ENCODE results near the gene GNG12. TPM values are rescaled to one million over a fixed set of nuclear protein-coding genes. Genes with fewer than 3 reads are reported as not detected.

GNG12 gene
- total RNA-seq, 1 donor = 455 TPM

DNA sequence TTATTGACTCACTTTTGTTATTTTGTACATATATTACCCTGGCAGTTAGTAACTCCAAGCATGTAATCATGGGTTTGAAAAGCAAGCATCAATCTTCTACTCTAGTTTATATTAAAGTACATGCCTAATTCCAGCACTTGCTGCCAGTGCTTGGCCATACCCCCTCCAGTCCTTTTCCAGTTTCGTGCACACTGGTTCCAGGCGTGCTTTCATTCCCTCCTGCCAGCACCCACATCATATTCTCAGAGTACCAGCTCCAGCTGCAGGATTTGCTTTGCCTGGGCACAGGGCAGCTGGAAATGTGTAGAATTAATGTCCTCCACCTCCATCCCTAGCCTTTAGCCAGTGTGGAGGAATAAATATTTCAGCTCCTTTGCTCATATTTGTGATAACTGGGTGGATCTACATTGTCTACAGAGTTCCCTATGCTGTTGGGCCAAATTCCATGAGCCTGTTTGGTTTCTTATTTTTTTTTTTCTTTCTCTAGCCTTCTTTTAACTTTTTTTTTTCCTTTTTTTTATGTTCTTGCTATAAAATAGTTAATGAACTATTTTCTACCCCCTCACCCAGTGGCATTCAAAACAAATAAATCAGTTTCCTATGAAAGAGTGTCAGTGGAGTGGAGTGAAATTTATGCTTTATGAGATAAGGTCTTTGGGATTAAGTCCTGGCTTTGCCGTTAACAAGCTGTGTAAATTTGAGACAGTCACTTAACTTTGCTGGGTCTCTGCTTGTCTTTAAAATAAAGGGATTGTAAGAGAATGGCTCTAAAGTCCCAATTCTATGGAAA is 2.6 kb upstream of the GNG12 start:
- DNase-seq (ENCODE audit: low read depth) = no peak

DNA sequence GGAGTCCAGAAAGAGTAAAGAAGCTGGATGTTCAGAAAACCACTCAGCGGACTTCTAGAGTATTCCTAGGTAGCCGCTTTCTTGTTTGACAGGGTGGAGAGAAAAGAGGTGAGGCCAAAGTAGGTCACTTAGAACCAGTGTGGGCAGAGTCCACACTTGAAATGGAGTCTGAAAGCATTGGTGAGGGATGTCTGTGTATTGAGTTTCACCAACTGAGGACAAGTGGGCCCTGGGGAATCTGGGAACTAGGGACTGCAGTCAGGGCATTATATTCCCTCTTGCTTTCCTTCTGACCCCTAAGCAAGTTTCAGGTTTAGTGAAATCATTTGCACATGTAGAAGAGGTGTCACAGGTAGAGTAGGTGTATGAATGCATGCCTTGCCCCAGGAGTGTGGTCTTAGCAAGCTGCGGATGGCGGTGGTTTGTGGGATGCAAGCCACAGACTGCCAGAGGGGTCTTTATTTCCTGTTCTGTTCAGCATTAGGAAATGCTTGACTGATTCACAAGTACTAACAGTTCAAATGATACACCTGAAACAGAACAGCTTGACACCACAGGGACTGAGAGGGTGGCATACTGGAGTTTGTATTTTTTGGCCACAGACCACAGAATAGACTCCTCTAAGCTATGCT is 1.1 kb upstream of the GNG12 start:
- H3K4me3 ChIP-seq (ENCODE audit: low read depth, low read length) = no peak overlapping the region
- TF ChIP-seq, protein P1, sequence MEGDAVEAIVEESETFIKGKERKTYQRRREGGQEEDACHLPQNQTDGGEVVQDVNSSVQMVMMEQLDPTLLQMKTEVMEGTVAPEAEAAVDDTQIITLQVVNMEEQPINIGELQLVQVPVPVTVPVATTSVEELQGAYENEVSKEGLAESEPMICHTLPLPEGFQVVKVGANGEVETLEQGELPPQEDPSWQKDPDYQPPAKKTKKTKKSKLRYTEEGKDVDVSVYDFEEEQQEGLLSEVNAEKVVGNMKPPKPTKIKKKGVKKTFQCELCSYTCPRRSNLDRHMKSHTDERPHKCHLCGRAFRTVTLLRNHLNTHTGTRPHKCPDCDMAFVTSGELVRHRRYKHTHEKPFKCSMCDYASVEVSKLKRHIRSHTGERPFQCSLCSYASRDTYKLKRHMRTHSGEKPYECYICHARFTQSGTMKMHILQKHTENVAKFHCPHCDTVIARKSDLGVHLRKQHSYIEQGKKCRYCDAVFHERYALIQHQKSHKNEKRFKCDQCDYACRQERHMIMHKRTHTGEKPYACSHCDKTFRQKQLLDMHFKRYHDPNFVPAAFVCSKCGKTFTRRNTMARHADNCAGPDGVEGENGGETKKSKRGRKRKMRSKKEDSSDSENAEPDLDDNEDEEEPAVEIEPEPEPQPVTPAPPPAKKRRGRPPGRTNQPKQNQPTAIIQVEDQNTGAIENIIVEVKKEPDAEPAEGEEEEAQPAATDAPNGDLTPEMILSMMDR (IDR thresholded peaks at IDR 0.05; ENCODE audit: insufficient read depth, low read length) = no peak
- DNase-seq (ENCODE audit: low read depth) = no peak

More for the DNA sequence above, 2.6 kb upstream of the GNG12 start:
- no peak overlapping the region for H3K4me3 ChIP-seq (ENCODE audit: low read depth, low read length)
- TF ChIP-seq, protein P1 (IDR thresholded peaks at IDR 0.05; ENCODE audit: insufficient read depth, low read length) = no peak

DNA sequence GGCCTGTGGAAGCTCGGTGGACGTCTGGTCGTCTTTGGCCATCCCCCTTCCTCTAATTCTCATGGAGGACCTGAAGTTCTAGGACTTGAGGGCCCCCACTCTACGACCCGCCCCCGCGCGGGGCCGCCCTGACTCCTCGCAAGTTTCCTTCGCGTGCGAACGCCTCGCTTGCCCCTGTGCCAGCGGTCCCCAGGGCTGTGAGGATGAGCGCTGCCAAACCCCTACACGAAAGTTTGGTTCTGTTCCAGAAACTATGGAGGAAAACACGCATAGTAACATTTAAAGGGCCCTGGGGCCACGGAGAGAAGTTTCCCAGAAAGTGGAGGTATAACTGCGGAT is 304 bp upstream of the GNG12 start:
- DNase-seq (ENCODE audit: low read depth) = peak; percentile 86
- peak overlapping the region; percentile 92 for H3K4me3 ChIP-seq (ENCODE audit: low read depth, low read length)
- TF ChIP-seq, protein P1 (IDR thresholded peaks at IDR 0.05; ENCODE audit: insufficient read depth, low read length) = no peak

DNA sequence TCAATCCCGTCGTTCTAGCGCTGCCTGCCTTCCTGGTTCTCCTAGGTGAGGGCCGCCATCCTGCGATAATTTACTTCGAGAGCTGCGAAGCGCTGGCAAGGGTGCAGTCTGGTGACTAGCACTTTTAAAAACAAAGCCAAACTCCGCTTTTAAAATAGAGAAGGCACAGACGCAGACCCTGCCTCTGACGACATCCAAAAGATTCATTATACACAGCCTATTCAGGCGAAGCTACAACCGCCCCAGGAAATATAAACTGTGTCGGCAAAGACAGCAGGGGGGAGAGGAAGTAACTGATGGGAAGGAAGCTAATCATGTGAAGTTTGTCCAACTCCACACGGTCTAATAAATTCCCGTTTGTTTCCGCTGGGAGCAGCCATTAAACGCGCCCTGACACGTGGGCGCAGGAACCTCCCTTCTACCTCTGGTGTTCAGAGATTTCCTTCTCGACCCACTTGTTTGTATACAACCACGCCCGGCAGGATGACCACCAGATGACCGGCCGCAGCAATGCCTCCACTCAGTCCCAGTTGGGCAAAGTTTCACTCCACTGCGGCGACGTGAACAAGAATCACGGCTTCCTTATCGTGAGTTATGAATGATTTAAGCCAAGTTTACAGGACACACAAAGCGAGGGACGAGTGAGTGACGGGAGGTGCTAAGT is 1.3 kb downstream of the GNG12 start:
- TF ChIP-seq, protein P1 (IDR thresholded peaks at IDR 0.05; ENCODE audit: insufficient read depth, low read length) = no peak
- peak overlapping the region; percentile 92 for H3K4me3 ChIP-seq (ENCODE audit: low read depth, low read length)
- peak; percentile 80 for DNase-seq (ENCODE audit: low read depth)

DNA sequence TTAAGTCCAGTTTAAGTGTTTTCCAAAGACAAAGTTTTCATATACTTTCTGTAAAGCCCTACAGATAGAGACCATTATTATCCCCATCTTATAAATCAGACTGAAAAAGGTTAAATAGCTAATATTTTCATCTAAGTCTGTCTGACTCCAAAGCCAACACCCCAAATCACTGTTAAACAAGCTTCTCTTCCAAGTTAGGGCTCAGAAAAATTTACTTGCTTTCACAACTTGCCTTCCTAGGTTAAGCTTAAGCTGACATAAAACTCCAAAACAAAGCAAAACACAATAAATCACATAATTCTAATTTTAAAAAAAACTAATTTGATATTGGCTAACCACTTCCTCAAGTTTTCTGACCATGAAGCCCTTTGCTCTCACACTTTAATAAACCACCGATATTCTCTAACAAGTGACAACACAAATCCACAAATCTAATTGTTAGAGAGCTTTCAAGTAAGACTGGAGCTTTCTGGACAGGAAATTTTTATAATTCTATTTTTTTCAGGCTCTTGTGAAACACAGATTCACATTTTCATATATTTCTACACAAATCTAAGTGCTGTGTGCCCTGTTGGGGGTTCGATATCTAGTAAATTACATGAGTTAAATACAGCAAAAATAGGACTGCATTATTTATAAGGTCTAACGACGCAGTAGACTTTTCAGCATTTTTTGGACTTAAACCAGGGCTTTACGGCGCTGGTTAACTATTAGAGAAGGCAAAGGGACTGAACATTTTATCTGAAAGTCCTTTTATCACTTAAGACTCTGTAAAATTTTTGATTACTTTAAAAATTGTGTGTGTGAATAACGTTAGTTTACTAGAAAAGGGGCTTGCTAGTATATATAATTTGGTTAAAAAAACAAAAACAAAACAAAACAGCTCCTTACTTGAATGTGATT is 2.1 kb downstream of the GNG12 start:
- TF ChIP-seq, protein P1 (IDR thresholded peaks at IDR 0.05; ENCODE audit: insufficient read depth, low read length) = no peak
- peak; percentile 41 for DNase-seq (ENCODE audit: low read depth)
- H3K4me3 ChIP-seq (ENCODE audit: low read depth, low read length) = peak overlapping the region; percentile 92

DNA sequence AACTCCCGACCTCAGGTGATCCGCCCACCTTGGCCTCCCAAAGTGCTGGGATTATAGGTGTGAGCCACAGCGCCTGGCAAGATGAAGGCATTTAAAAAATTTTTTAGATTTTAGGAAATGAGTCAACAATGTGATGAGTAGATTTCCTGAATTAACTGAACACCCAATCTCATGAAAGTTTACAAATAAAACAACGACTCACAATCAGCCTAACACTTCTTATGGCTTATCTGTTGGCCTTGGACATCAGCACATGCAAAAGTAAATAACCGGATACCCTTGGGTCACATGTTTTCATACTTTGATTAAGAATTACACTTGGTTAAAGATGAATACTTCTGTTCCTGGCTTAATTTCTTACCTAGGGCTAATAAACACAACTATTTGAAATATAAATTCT is 3.0 kb downstream of the GNG12 start:
- DNase-seq (ENCODE audit: low read depth) = peak; percentile 56
- H3K4me3 ChIP-seq (ENCODE audit: low read depth, low read length) = peak overlapping the region; percentile 92
- TF ChIP-seq, protein P1 (IDR thresholded peaks at IDR 0.05; ENCODE audit: insufficient read depth, low read length) = no peak

Measured in fibroblast of the aortic adventitia (primary cell).